ENCODE results near the gene MAGI2.

The MAGI2 gene

DNA sequence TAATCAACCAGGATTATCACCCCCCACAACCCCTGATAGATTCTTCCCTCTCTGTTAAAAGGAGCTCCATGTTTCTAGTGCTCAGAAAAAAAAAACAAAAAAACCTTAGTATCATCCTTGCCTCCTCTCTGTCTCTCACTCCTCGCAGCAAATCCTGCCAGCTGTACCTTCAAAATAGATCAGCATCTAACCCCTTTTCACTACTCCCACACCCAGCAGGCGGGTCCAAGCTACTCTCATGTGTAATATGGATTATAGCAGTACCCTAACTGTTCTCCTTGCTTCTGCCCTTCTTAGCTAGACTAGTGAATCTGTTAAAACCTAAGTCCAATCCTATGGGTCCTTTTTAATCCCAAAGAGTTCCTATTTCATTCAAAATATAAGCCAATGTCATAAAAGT lies 667.4 kb downstream of the MAGI2 start:
- H4K20me1 ChIP-seq (ENCODE audit: low read depth, low read length): no peaks in the 10 kb centered on the region
- H3K4me3 ChIP-seq (ENCODE audit: insufficient read depth, low read length, poor library complexity, severe bottlenecking): no peak overlapping the region
- no peaks in the 10 kb centered on the region for H3K79me2 ChIP-seq (ENCODE audit: insufficient read depth, low read length)
- no peak overlapping the region for H3K27ac ChIP-seq (ENCODE audit: low read depth, low read length)
- H2AFZ ChIP-seq (ENCODE audit: low read depth, low read length, severe bottlenecking): no peak overlapping the region
- H3K4me2 ChIP-seq (ENCODE audit: low read depth, low read length, poor library complexity, severe bottlenecking): no peak overlapping the region
- H3K27me3 ChIP-seq (ENCODE audit: low read length): no peaks in the 10 kb centered on the region
- H3K36me3 ChIP-seq (ENCODE audit: low read length): no peaks in the 10 kb centered on the region
- TF ChIP-seq, protein P1, sequence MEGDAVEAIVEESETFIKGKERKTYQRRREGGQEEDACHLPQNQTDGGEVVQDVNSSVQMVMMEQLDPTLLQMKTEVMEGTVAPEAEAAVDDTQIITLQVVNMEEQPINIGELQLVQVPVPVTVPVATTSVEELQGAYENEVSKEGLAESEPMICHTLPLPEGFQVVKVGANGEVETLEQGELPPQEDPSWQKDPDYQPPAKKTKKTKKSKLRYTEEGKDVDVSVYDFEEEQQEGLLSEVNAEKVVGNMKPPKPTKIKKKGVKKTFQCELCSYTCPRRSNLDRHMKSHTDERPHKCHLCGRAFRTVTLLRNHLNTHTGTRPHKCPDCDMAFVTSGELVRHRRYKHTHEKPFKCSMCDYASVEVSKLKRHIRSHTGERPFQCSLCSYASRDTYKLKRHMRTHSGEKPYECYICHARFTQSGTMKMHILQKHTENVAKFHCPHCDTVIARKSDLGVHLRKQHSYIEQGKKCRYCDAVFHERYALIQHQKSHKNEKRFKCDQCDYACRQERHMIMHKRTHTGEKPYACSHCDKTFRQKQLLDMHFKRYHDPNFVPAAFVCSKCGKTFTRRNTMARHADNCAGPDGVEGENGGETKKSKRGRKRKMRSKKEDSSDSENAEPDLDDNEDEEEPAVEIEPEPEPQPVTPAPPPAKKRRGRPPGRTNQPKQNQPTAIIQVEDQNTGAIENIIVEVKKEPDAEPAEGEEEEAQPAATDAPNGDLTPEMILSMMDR (IDR thresholded peaks at IDR 0.05; ENCODE audit: insufficient read depth, low read length, poor library complexity, severe bottlenecking): no peak
- no peak for TF ChIP-seq EZH2phosphoT487 (conservative IDR thresholded peaks at IDR 0.05; ENCODE audit: low read length)
- no peaks in the 10 kb centered on the region for H3K9me2 ChIP-seq (replicated peaks; ENCODE audit: insufficient read depth, low read length)
- no peak overlapping the region for H3K9ac ChIP-seq (ENCODE audit: low read length)
- no peaks in the 10 kb centered on the region for H3F3A ChIP-seq (ENCODE audit: insufficient read depth)
- H3K9me3 ChIP-seq (ENCODE audit: insufficient read depth, low read length): no peaks in the 10 kb centered on the region

DNA sequence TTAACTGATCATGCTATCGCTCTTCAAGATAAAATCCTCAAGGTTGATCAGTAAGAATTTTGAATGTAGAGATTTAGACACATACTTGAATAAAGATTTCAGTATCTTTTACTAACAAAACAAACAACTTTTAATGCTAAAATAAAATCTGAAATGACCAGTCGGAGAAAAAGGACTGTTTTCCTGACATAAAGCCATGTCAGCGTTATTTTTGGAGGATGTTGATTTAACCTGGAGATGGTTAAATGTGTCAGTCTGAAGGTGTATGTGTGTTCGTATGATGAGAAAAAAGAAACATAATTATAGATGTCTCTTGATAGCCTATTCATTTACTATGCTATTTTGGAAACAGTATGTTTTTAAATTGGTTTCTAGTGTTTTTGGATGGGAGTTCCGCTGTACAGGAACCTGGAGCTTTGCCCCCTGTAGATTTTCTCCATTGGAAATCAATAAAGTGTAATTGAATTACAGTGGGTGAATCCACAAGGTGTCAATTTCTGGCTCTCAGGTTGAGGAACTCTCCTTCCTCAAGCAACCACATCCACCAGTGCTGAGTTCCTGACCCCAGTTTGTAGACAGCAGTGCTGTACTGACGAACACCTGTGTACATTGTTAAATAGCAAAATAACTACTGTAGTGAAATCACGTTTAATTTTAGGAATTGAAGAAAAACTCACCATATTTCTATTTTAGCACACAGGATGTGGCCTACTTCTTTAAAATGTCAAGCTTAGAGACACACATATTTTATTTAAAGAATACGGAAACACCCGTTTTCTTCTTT lies 670.1 kb downstream of the MAGI2 start:
- Histone ChIP-seq H3K27ac (ENCODE audit: low read depth, low read length) (no peak overlapping the region), H3K9me2 (replicated peaks; ENCODE audit: insufficient read depth, low read length) (no peaks in the 10 kb centered on the region), H3F3A (ENCODE audit: insufficient read depth) (no peaks in the 10 kb centered on the region), H3K27me3 (ENCODE audit: low read length) (no peaks in the 10 kb centered on the region), H3K4me2 (ENCODE audit: low read depth, low read length, poor library complexity, severe bottlenecking) (no peak overlapping the region), H3K9ac (ENCODE audit: low read length) (no peak overlapping the region), H2AFZ (ENCODE audit: low read depth, low read length, severe bottlenecking) (no peak overlapping the region), H3K4me3 (ENCODE audit: insufficient read depth, low read length, poor library complexity, severe bottlenecking) (no peak overlapping the region), H3K9me3 (ENCODE audit: insufficient read depth, low read length) (no peaks in the 10 kb centered on the region), H3K36me3 (ENCODE audit: low read length) (no peaks in the 10 kb centered on the region), H4K20me1 (ENCODE audit: low read depth, low read length) (no peaks in the 10 kb centered on the region), H3K79me2 (ENCODE audit: insufficient read depth, low read length) (no peaks in the 10 kb centered on the region)
- TF ChIP-seq, protein P1 (IDR thresholded peaks at IDR 0.05; ENCODE audit: insufficient read depth, low read length, poor library complexity, severe bottlenecking): no peak
- TF ChIP-seq EZH2phosphoT487 (conservative IDR thresholded peaks at IDR 0.05; ENCODE audit: low read length): no peak

DNA sequence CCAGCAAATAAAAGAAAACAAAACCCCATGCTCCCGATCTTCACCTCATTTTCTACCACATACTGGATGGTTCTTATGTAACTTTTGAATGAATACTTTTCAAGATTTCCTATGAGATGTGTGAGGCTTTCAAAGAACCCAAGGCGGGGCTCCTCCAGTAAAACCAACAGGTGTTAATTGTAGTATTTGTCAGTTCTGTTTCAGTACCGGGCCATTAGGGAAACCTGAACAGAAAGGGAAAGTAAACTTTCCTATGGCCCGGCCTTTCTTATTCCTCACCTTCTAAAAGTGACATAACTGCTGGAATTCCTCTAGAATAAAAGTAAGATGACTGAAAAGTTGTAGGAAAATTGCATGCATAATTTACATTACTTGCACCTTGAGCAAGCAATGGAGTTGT lies 672.9 kb downstream of the MAGI2 start:
- Histone ChIP-seq H2AFZ (ENCODE audit: low read depth, low read length, severe bottlenecking) (no peak overlapping the region), H3K4me2 (ENCODE audit: low read depth, low read length, poor library complexity, severe bottlenecking) (no peak overlapping the region), H3K36me3 (ENCODE audit: low read length) (no peaks in the 10 kb centered on the region), H4K20me1 (ENCODE audit: low read depth, low read length) (no peaks in the 10 kb centered on the region), H3F3A (ENCODE audit: insufficient read depth) (no peaks in the 10 kb centered on the region), H3K79me2 (ENCODE audit: insufficient read depth, low read length) (no peaks in the 10 kb centered on the region), H3K9ac (ENCODE audit: low read length) (no peak overlapping the region), H3K9me3 (ENCODE audit: insufficient read depth, low read length) (no peaks in the 10 kb centered on the region), H3K27me3 (ENCODE audit: low read length) (no peaks in the 10 kb centered on the region), H3K27ac (ENCODE audit: low read depth, low read length) (no peak overlapping the region), H3K4me3 (ENCODE audit: insufficient read depth, low read length, poor library complexity, severe bottlenecking) (no peak overlapping the region), H3K9me2 (replicated peaks; ENCODE audit: insufficient read depth, low read length) (no peaks in the 10 kb centered on the region)
- TF ChIP-seq, protein P1 (IDR thresholded peaks at IDR 0.05; ENCODE audit: insufficient read depth, low read length, poor library complexity, severe bottlenecking): no peak
- no peak for TF ChIP-seq EZH2phosphoT487 (conservative IDR thresholded peaks at IDR 0.05; ENCODE audit: low read length)
